ENCODE measurements around the gene RNF166.

Gene RNF166

DNA sequence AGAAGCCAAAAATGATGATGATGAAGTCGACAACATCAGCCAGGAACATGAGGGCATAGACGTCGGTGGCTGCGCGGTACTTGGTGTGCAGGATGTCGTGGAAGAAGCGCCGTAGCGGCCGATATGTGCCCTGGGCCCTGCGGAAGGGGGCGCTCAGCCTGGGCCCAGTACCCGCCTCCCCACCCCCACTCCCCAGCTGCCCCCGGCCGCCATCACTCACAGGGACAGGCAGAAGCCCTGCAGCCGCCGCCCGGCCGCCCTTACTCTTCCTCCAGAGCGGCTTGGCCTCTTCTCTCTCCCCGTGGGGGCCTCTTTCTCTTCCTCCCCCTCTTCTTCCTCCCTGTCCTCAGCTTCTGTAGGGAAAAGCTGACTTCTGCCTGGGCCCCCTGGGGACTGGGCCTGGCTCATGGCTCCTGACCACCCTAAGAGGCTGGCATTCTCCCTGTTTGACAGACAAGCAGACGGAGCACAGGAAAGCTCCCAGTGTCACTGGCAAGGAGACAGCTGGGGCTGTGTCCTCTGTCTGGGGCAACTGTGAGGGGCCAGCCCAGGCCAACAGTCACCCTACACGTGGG lies 14.3 kb upstream of the RNF166 start:
- TF ChIP-seq, protein P1, sequence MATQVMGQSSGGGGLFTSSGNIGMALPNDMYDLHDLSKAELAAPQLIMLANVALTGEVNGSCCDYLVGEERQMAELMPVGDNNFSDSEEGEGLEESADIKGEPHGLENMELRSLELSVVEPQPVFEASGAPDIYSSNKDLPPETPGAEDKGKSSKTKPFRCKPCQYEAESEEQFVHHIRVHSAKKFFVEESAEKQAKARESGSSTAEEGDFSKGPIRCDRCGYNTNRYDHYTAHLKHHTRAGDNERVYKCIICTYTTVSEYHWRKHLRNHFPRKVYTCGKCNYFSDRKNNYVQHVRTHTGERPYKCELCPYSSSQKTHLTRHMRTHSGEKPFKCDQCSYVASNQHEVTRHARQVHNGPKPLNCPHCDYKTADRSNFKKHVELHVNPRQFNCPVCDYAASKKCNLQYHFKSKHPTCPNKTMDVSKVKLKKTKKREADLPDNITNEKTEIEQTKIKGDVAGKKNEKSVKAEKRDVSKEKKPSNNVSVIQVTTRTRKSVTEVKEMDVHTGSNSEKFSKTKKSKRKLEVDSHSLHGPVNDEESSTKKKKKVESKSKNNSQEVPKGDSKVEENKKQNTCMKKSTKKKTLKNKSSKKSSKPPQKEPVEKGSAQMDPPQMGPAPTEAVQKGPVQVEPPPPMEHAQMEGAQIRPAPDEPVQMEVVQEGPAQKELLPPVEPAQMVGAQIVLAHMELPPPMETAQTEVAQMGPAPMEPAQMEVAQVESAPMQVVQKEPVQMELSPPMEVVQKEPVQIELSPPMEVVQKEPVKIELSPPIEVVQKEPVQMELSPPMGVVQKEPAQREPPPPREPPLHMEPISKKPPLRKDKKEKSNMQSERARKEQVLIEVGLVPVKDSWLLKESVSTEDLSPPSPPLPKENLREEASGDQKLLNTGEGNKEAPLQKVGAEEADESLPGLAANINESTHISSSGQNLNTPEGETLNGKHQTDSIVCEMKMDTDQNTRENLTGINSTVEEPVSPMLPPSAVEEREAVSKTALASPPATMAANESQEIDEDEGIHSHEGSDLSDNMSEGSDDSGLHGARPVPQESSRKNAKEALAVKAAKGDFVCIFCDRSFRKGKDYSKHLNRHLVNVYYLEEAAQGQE (IDR thresholded peaks at IDR 0.05; ENCODE audit: insufficient read depth in 1 of 2, low read depth in 2 of 2, low read length in 2 of 2) = no peak
- TF ChIP-seq FOXP2 (optimal IDR thresholded peaks at IDR 0.05; ENCODE audit: borderline replicate concordance, extremely low read depth, extremely low read length, insufficient read depth) = no peak
- no peak for TF ChIP-seq POLR2AphosphoS5 (IDR thresholded peaks at IDR 0.05; ENCODE audit: low read depth, low read length)
- TF ChIP-seq SIN3A (IDR thresholded peaks at IDR 0.05; ENCODE audit: borderline replicate concordance, insufficient read depth, low read length) = no peak
- no peak for TF ChIP-seq TAF1 (IDR thresholded peaks at IDR 0.05; ENCODE audit: borderline replicate concordance, insufficient read depth, low read length)

DNA sequence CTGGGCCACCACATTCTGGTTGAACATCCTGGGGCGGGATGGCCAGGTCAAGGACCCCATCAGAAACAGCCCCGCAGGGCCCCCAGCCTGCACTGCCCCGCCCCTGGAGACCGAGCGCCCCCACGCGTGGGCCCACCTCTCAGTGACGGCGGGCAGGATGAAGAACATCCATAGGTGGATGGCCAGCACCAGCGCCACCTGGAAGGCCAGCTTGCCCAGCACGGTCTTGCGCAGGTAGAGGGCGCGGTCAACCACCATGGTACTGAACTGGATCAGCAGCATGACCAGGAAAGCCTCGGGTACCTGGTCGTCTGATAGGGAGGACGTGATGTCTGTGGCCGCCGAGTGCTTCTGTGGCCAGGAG lies 13.7 kb upstream of the RNF166 start:
- TF ChIP-seq SIN3A (IDR thresholded peaks at IDR 0.05; ENCODE audit: borderline replicate concordance, insufficient read depth, low read length) = no peak
- no peak for TF ChIP-seq POLR2AphosphoS5 (IDR thresholded peaks at IDR 0.05; ENCODE audit: low read depth, low read length)
- TF ChIP-seq, protein P1 (IDR thresholded peaks at IDR 0.05; ENCODE audit: insufficient read depth in 1 of 2, low read depth in 2 of 2, low read length in 2 of 2) = no peak
- no peak for TF ChIP-seq TAF1 (IDR thresholded peaks at IDR 0.05; ENCODE audit: borderline replicate concordance, insufficient read depth, low read length)
- no peak for TF ChIP-seq FOXP2 (optimal IDR thresholded peaks at IDR 0.05; ENCODE audit: borderline replicate concordance, extremely low read depth, extremely low read length, insufficient read depth)

DNA sequence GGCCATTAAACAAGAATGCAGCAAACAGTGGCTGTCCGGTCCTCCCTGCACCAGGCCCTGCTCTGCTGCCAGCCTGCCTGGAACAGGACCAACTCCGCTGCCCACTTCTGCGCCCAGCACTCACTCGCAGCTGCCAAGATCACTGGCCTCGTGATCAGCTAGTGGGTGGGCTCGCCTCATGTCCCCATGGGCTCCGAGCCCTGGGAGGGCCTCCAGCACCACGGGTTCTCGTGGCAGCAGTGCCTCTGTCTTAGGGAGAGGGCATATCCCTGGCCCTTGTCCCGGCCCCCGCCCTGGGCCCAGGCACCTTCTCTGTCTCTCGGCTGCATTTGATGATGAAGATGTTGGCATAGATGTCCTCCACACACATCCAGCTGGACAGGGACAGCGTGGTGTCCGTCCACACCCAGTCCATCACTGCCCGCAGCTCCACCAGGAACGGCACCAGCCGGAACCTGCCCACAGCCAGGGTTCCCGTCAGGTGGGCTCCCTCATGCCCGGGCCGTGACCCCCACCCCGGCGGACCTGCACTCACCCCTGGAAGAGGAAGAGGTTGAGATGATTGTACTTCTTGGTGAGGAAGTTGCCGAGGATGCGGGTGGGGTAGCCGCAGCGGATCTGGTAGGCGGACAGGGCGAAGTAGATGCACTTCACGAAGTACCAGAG lies 13.2 kb upstream of the RNF166 start:
- TF ChIP-seq TAF1 (IDR thresholded peaks at IDR 0.05; ENCODE audit: borderline replicate concordance, insufficient read depth, low read length) = no peak
- TF ChIP-seq POLR2AphosphoS5 (IDR thresholded peaks at IDR 0.05; ENCODE audit: low read depth, low read length) = no peak
- TF ChIP-seq, protein P1 (IDR thresholded peaks at IDR 0.05; ENCODE audit: insufficient read depth in 1 of 2, low read depth in 2 of 2, low read length in 2 of 2) = no peak
- TF ChIP-seq FOXP2 (optimal IDR thresholded peaks at IDR 0.05; ENCODE audit: borderline replicate concordance, extremely low read depth, extremely low read length, insufficient read depth) = no peak
- TF ChIP-seq SIN3A (IDR thresholded peaks at IDR 0.05; ENCODE audit: borderline replicate concordance, insufficient read depth, low read length) = no peak

DNA sequence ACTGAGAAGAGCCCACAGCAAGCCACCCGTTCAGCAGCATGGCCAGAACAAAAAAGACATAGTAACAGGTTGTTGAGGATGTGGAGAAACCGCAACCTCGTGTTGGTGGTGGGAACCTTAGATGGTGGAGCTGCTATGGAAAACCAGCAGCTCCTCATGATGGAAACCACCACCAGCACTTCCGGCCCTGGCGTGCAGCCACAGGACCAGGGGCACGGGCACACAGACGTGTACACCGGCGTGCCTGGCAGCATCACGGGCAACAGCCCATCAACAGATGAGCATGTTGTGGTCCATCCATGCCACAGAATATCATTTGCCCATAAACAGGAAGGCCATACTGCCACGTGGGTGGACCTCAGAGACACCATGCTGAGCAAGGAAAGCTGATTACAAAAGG lies 12.0 kb upstream of the RNF166 start:
- TF ChIP-seq POLR2AphosphoS5 (IDR thresholded peaks at IDR 0.05; ENCODE audit: low read depth, low read length) (no peak), SIN3A (IDR thresholded peaks at IDR 0.05; ENCODE audit: borderline replicate concordance, insufficient read depth, low read length) (no peak)

DNA sequence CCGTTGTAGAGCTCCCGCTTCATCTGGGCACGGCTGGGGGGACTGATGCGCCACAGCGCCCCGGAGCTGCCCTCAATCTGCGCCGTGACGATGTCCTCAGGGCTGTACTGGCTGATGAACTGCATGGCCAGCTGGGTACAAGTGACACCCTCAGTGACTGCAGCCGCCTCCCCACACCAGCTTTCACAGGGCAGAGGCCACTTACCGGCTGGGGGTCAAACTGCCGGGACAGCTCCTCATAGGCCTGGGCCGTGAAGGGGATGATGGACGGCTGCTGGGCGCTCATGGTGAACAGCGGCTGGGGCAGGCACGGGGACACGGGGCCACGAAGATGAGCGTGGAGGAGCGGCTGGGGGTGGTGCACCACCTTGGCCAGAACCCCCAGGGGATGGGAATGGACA lies 10.4 kb upstream of the RNF166 start:
- TF ChIP-seq TAF1 (IDR thresholded peaks at IDR 0.05; ENCODE audit: borderline replicate concordance, insufficient read depth, low read length) (no peak), FOXP2 (optimal IDR thresholded peaks at IDR 0.05; ENCODE audit: borderline replicate concordance, extremely low read depth, extremely low read length, insufficient read depth) (no peak), POLR2AphosphoS5 (IDR thresholded peaks at IDR 0.05; ENCODE audit: low read depth, low read length) (no peak), SIN3A (IDR thresholded peaks at IDR 0.05; ENCODE audit: borderline replicate concordance, insufficient read depth, low read length) (no peak)
- TF ChIP-seq, protein P1 (IDR thresholded peaks at IDR 0.05; ENCODE audit: insufficient read depth in 1 of 2, low read depth in 2 of 2, low read length in 2 of 2) = no peak

Measured in PFSK-1 (cell line).